ENCODE measurements around the gene CYP2B6.

DNA sequence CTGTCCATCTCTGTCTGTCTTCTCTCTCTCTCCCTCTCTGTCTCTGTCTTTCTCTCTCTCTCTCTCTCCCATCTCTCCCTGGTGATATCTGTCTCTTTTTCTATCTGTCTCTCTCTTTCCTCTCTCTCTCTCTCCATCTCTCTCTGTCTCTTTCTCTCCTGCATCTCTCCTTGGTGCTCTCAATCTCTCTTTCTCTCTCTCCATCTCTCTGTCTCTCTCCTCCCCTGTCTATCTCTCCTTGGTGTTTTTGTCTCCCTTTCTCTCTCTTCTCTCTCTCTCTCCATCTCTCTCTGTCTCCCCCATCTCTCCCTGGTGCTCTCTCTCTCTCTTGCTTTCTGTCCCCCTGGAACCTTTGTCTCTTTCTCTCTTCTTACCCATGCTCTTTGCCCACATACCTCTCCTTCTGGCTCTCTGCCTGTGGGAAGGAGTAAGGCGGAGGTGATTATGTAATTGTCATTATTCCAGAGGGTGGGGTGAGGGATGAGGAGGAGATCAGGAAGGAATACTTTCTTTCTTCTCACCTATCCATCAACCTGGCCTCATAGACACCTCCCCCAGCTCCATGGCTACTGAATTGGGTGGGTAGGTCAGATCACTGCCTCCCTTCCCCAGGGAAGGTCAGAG lies 30.9 kb upstream of the CYP2B6 start:
- TF ChIP-seq GATA3 (IDR thresholded peaks at IDR 0.05; ENCODE audit: low read depth, low read length) (no peak), GATA2 (IDR thresholded peaks at IDR 0.05; ENCODE audit: low read depth, low read length) (no peak)

Data from SH-SY5Y (cell line).